Measurements from ENCODE around the gene JOSD1.
"Not testable (repeated sequence)": the region's sequence is repeated elsewhere in the genome, so short reads cannot be mapped to it uniquely, and the experiment has no call there.

JOSD1 gene

GRCh38 chr22:38652859-38653258, 47.9 kb downstream of the JOSD1 start:
- Histone ChIP-seq H3K9me3 (ENCODE audit: control extremely low read depth in 1 of 5, control insufficient read depth in 4 of 5, insufficient read depth in 2 of 5, low read depth in 1 of 5, low read length in 4 of 5) (no peaks in the 10 kb centered on the region), H3K4me1 (ENCODE audit: control extremely low read depth in 1 of 4, control insufficient read depth in 4 of 4, insufficient read depth in 4 of 4, low read length in 3 of 4) (peaks cover 4 to 14% (median 14%) of the 10 kb centered on the region in 4 experiments), H3K27me3 (replicated peaks in 2 of 5; ENCODE audit: control insufficient read depth in 4 of 5, insufficient read depth in 5 of 5, low read length in 4 of 5) (no peaks in the 10 kb centered on the region), H3K27ac (ENCODE audit: insufficient read depth in 1 of 2, low read depth in 1 of 2, low read length in 2 of 2, poor library complexity in 1 of 2, severe bottlenecking in 2 of 2) (no peak overlapping the region), H3K36me3 (ENCODE audit: control insufficient read depth in 4 of 4, insufficient read depth in 4 of 4, low read length in 3 of 4) (no peaks in the 10 kb centered on the region), H3K4me3 (ENCODE audit: control insufficient read depth in 1 of 7, extremely low read depth in 1 of 7, insufficient read depth in 4 of 7, low read depth in 2 of 7, low read length in 6 of 7) (no peak overlapping the region)
- ChIA-PET POLR2A (no interaction called here), CTCF (no interaction called here)
- no peak for DNase-seq

- Histone ChIP-seq H3K9me3 (ENCODE audit: control extremely low read depth in 1 of 5, control insufficient read depth in 4 of 5, insufficient read depth in 2 of 5, low read depth in 1 of 5, low read length in 4 of 5) (no peaks in the 10 kb centered on the region), H3K27ac (ENCODE audit: insufficient read depth in 1 of 2, low read depth in 1 of 2, low read length in 2 of 2, poor library complexity in 1 of 2, severe bottlenecking in 2 of 2) (no peak overlapping the region), H3K4me1 (ENCODE audit: control extremely low read depth in 1 of 4, control insufficient read depth in 4 of 4, insufficient read depth in 4 of 4, low read length in 3 of 4) (no peaks in the 10 kb centered on the region), H3K27me3 (replicated peaks in 2 of 5; ENCODE audit: control insufficient read depth in 4 of 5, insufficient read depth in 5 of 5, low read length in 4 of 5) (no peaks in the 10 kb centered on the region), H3K4me3 (ENCODE audit: control insufficient read depth in 1 of 7, extremely low read depth in 1 of 7, insufficient read depth in 4 of 7, low read depth in 2 of 7, low read length in 6 of 7) (no peak overlapping the region), H3K36me3 (ENCODE audit: control insufficient read depth in 4 of 4, insufficient read depth in 4 of 4, low read length in 3 of 4) (no peaks in the 10 kb centered on the region)
- POLR2A ChIA-PET: no interaction called here
- CTCF ChIA-PET: interaction anchor here (0.7 kb wide), 2 partner anchors 16 to 78 kb away, joined by 3 read pairs; no protein-coding TSS in a partner anchor
- DNase-seq: no peak
- WGBS (ENCODE audit: insufficient coverage): 94% methylated on average over 2 of the region's 5 CpGs
Observed at GRCh38 chr22:38649841-38650522, 50.8 kb downstream of the JOSD1 start.

DNA sequence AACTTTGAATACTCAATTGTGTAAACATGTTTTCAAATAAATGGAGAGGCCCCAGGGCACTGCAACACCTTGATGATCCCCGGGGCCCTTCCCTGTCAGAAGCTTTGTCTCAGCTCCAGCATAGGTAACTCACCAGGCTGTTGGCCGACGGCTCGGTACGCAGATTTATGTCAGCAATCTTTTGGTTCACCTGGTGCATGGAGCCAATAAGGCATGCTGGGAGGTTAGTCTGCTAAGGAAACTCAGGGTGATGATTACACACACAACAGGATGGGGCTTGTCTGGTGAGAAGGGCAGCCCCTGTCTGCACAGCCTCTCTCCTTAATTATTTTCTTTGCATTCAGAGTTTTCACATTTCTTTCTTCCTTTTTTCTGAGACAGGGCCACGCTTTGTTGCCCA, 55.3 kb downstream of the JOSD1 start:
- H3K36me3 ChIP-seq (ENCODE audit: control insufficient read depth in 4 of 4, insufficient read depth in 4 of 4, low read length in 3 of 4): no peaks in the 10 kb centered on the region
- H3K4me1 ChIP-seq (ENCODE audit: control extremely low read depth in 1 of 4, control insufficient read depth in 4 of 4, insufficient read depth in 4 of 4, low read length in 3 of 4): no peaks in the 10 kb centered on the region
- CTCF ChIA-PET: no interaction called here
- DNase-seq: no peak
- H3K27me3 ChIP-seq (replicated peaks in 2 of 5; ENCODE audit: control insufficient read depth in 4 of 5, insufficient read depth in 5 of 5, low read length in 4 of 5): no peaks in the 10 kb centered on the region
- POLR2A ChIA-PET: no interaction called here
- 100% methylated on average over 6 of the region's 6 CpGs for WGBS (ENCODE audit: insufficient coverage)
- H3K27ac ChIP-seq (ENCODE audit: insufficient read depth in 1 of 2, low read depth in 1 of 2, low read length in 2 of 2, poor library complexity in 1 of 2, severe bottlenecking in 2 of 2): no peak overlapping the region
- no peaks in the 10 kb centered on the region for H3K9me3 ChIP-seq (ENCODE audit: control extremely low read depth in 1 of 5, control insufficient read depth in 4 of 5, insufficient read depth in 2 of 5, low read depth in 1 of 5, low read length in 4 of 5)
- no peak overlapping the region for H3K4me3 ChIP-seq (ENCODE audit: control insufficient read depth in 1 of 7, extremely low read depth in 1 of 7, insufficient read depth in 4 of 7, low read depth in 2 of 7, low read length in 6 of 7)

DNA sequence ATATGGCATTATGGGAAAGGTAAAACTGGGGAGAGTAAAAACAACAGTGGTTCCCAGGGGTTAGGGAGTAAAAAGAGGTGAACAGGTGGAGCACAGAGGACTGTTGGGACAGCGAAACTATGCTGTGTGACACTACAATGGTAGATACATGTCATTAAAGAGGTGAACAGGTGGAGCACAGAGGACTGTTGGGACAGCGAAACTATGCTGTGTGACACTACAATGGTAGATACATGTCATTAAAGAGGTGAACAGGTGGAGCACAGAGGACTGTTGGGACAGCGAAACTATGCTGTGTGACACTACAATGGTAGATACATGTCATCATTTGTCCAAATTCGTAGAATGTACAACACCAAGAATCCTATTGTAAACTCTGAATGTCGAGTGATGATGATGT, 56.5 kb downstream of the JOSD1 start:
- CTCF ChIA-PET; DNase-seq; H3K4me1 ChIP-seq (ENCODE audit: control extremely low read depth in 1 of 4, control insufficient read depth in 4 of 4, insufficient read depth in 4 of 4, low read length in 3 of 4); POLR2A ChIA-PET; H3K27ac ChIP-seq (ENCODE audit: insufficient read depth in 1 of 2, low read depth in 1 of 2, low read length in 2 of 2, poor library complexity in 1 of 2, severe bottlenecking in 2 of 2); H3K9me3 ChIP-seq (ENCODE audit: control extremely low read depth in 1 of 5, control insufficient read depth in 4 of 5, insufficient read depth in 2 of 5, low read depth in 1 of 5, low read length in 4 of 5); H3K36me3 ChIP-seq (ENCODE audit: control insufficient read depth in 4 of 4, insufficient read depth in 4 of 4, low read length in 3 of 4); H3K4me3 ChIP-seq (ENCODE audit: control insufficient read depth in 1 of 7, extremely low read depth in 1 of 7, insufficient read depth in 4 of 7, low read depth in 2 of 7, low read length in 6 of 7); H3K27me3 ChIP-seq (replicated peaks in 2 of 5; ENCODE audit: control insufficient read depth in 4 of 5, insufficient read depth in 5 of 5, low read length in 4 of 5): not testable (repeated sequence)
- 96% methylated on average over 2 of the region's 5 CpGs for WGBS (ENCODE audit: insufficient coverage)

GRCh38 chr22:38641476-38642040, 59.2 kb downstream of the JOSD1 start:
- DNase-seq: no peak
- Histone ChIP-seq H3K27me3 (replicated peaks in 2 of 5; ENCODE audit: control insufficient read depth in 4 of 5, insufficient read depth in 5 of 5, low read length in 4 of 5) (no peaks in the 10 kb centered on the region), H3K9me3 (ENCODE audit: control extremely low read depth in 1 of 5, control insufficient read depth in 4 of 5, insufficient read depth in 2 of 5, low read depth in 1 of 5, low read length in 4 of 5) (no peaks in the 10 kb centered on the region), H3K4me3 (ENCODE audit: control insufficient read depth in 1 of 7, extremely low read depth in 1 of 7, insufficient read depth in 4 of 7, low read depth in 2 of 7, low read length in 6 of 7) (no peak overlapping the region), H3K36me3 (ENCODE audit: control insufficient read depth in 4 of 4, insufficient read depth in 4 of 4, low read length in 3 of 4) (no peaks in the 10 kb centered on the region), H3K4me1 (ENCODE audit: control extremely low read depth in 1 of 4, control insufficient read depth in 4 of 4, insufficient read depth in 4 of 4, low read length in 3 of 4) (peaks cover 0 to 3% (median 0%) of the 10 kb centered on the region in 4 experiments), H3K27ac (ENCODE audit: insufficient read depth in 1 of 2, low read depth in 1 of 2, low read length in 2 of 2, poor library complexity in 1 of 2, severe bottlenecking in 2 of 2) (no peak overlapping the region)
- ChIA-PET POLR2A (interaction anchor here (0.6 kb wide), 1 partner anchor 763 kb away, joined by 3 read pairs; no protein-coding TSS in a partner anchor), CTCF (no interaction called here)
- WGBS (ENCODE audit: insufficient coverage): 96% methylated on average over 4 of the region's 13 CpGs

- H3K36me3 ChIP-seq (ENCODE audit: control insufficient read depth in 4 of 4, insufficient read depth in 4 of 4, low read length in 3 of 4): no peaks in the 10 kb centered on the region
- H3K4me3 ChIP-seq (ENCODE audit: control insufficient read depth in 1 of 7, extremely low read depth in 1 of 7, insufficient read depth in 4 of 7, low read depth in 2 of 7, low read length in 6 of 7): peak overlapping the region in 1 of 7 experiments; percentile 6
- no peaks in the 10 kb centered on the region for H3K27me3 ChIP-seq (replicated peaks in 2 of 5; ENCODE audit: control insufficient read depth in 4 of 5, insufficient read depth in 5 of 5, low read length in 4 of 5)
- no peak overlapping the region for H3K27ac ChIP-seq (ENCODE audit: insufficient read depth in 1 of 2, low read depth in 1 of 2, low read length in 2 of 2, poor library complexity in 1 of 2, severe bottlenecking in 2 of 2)
- CTCF ChIA-PET: interaction anchor here (1.1 kb wide), 1 partner anchor 127 kb away, joined by 3 read pairs; no protein-coding TSS in a partner anchor
- no peaks in the 10 kb centered on the region for H3K9me3 ChIP-seq (ENCODE audit: control extremely low read depth in 1 of 5, control insufficient read depth in 4 of 5, insufficient read depth in 2 of 5, low read depth in 1 of 5, low read length in 4 of 5)
- no peak for DNase-seq
- 92% methylated on average over 2 of the region's 3 CpGs for WGBS (ENCODE audit: insufficient coverage)
- POLR2A ChIA-PET: no interaction called here
- peaks cover 0 to 3% (median 0%) of the 10 kb centered on the region in 4 experiments for H3K4me1 ChIP-seq (ENCODE audit: control extremely low read depth in 1 of 4, control insufficient read depth in 4 of 4, insufficient read depth in 4 of 4, low read length in 3 of 4)
Observed at GRCh38 chr22:38638728-38639127, 62.0 kb downstream of the JOSD1 start.

DNA sequence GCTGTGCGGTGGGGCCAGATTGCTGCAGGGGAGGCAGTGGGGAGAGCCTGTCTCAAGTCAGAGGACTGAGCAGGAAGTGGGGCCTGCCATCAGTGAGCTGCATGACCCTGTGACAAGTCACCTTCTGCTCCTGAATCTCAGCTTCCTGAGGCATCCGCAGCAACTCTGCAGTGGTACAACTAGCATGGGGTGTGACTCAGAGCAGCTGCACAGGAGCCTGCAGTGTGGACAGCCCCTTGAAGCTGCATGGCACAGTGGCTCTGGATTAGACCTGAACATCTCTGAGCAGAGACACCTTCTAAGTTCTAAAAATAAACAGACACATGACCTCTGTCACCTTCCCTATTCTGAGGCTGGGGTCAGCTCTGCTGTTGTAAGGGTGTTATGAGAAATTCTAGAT, 62.5 kb downstream of the JOSD1 start:
- no peak overlapping the region for H3K27ac ChIP-seq (ENCODE audit: insufficient read depth in 1 of 2, low read depth in 1 of 2, low read length in 2 of 2, poor library complexity in 1 of 2, severe bottlenecking in 2 of 2)
- peaks cover 0 to 3% (median 0%) of the 10 kb centered on the region in 4 experiments for H3K4me1 ChIP-seq (ENCODE audit: control extremely low read depth in 1 of 4, control insufficient read depth in 4 of 4, insufficient read depth in 4 of 4, low read length in 3 of 4)
- ChIA-PET CTCF (interaction anchor here (1.1 kb wide), 2 partner anchors 14 to 126 kb away, joined by 3 read pairs; no protein-coding TSS in a partner anchor), POLR2A (no interaction called here)
- H3K36me3 ChIP-seq (ENCODE audit: control insufficient read depth in 4 of 4, insufficient read depth in 4 of 4, low read length in 3 of 4): no peaks in the 10 kb centered on the region
- no peaks in the 10 kb centered on the region for H3K27me3 ChIP-seq (replicated peaks in 2 of 5; ENCODE audit: control insufficient read depth in 4 of 5, insufficient read depth in 5 of 5, low read length in 4 of 5)
- H3K9me3 ChIP-seq (ENCODE audit: control extremely low read depth in 1 of 5, control insufficient read depth in 4 of 5, insufficient read depth in 2 of 5, low read depth in 1 of 5, low read length in 4 of 5): no peaks in the 10 kb centered on the region
- WGBS (ENCODE audit: insufficient coverage): 95% methylated on average over 2 of the region's 2 CpGs
- H3K4me3 ChIP-seq (ENCODE audit: control insufficient read depth in 1 of 7, extremely low read depth in 1 of 7, insufficient read depth in 4 of 7, low read depth in 2 of 7, low read length in 6 of 7): no peak overlapping the region
- DNase-seq: no peak
